OCI-LY7 (cell line): ENCODE measurements around the gene KLHL28. TPM values are rescaled to one million over a fixed set of nuclear protein-coding genes. Genes with fewer than 3 reads are reported as not detected.

ENCODE experiments used
- BruUV-seq: library from RNA; stranded (reverse); fragments of 400-500 nt; replicated peaks from 2 replicates; lab custom pipeline; 2021; lab: Mats Ljungman, UMichigan
- CTCF ChIA-PET: fragments of 300-600 bp; sonication (Branson Sonifier 250); formaldehyde crosslinking; loops from one replicate; lab custom pipeline; 2022; ENCODE audit warnings: antibody characterized with exemption; ENCODE audit not compliant: unreplicated experiment; lab: Charles Lee
- POLR2A ChIA-PET: fragments of 300-600 bp; sonication (Branson Sonifier 250); formaldehyde crosslinking; loops from one replicate; lab custom pipeline; 2022; ENCODE audit warnings: antibody characterized with exemption; lab: Charles Lee
- DNase-seq: peaks from one replicate; pipeline ENCODE4 v3.0.0-alpha.2; 2015; ENCODE audit warnings: low spot score
- H2AFZ ChIP-seq: fragments of 200-600 bp; sonication (generic), shearing (Covaris generic); 2 replicates; pipeline ENCODE4 v1.6.1; 2014; ENCODE audit warnings: mild to moderate bottlenecking, antibody characterized with exemption, low read length, moderate library complexity
- H3K27ac ChIP-seq: fragments of 200-600 bp; sonication (generic); 2 replicates; pipeline ENCODE4 v1.5.1; 2014; ENCODE audit warnings: mixed run types, low read depth, mild to moderate bottlenecking, moderate library complexity, low read length, inconsistent platforms; ENCODE audit not compliant: poor library complexity, severe bottlenecking
- H3K36me3 ChIP-seq: fragments of 200-600 bp; sonication (generic); 2 replicates; pipeline ENCODE4 v1.6.1; 2014; ENCODE audit warnings: mild to moderate bottlenecking, antibody characterized with exemption, low read length, moderate library complexity, mixed read lengths; ENCODE audit not compliant: insufficient read depth
- H3K4me1 ChIP-seq: fragments of 200-600 bp; sonication (generic); 2 replicates; pipeline ENCODE4 v1.5.1; 2014; ENCODE audit warnings: mild to moderate bottlenecking, low read length; ENCODE audit not compliant: insufficient read depth, poor library complexity, severe bottlenecking
- H3K4me2 ChIP-seq: fragments of 200-600 bp; sonication (generic); 2 replicates; pipeline ENCODE4 v1.6.1; 2014; ENCODE audit warnings: mild to moderate bottlenecking, low read length
- H3K4me3 ChIP-seq: fragments of 200-600 bp; sonication (generic); 2 replicates; pipeline ENCODE4 v1.5.1; 2014; ENCODE audit warnings: mild to moderate bottlenecking, low read depth, low read length; ENCODE audit not compliant: poor library complexity, severe bottlenecking
- H3K79me2 ChIP-seq: fragments of 200-600 bp; sonication (generic); 2 replicates; pipeline ENCODE4 v1.6.1; 2016; ENCODE audit warnings: low read depth, mild to moderate bottlenecking, low read length, moderate library complexity, mixed read lengths; ENCODE audit not compliant: insufficient read depth
- H3K9me2 ChIP-seq: fragments of 200-600 bp; sonication (generic); 2 replicates; pipeline ENCODE4 v1.6.1; 2016; ENCODE audit warnings: mild to moderate bottlenecking, low read length, mixed read lengths; ENCODE audit not compliant: insufficient read depth
- H3K9me3 ChIP-seq: fragments of 200-600 bp; sonication (generic); 2 replicates; pipeline ENCODE4 v1.6.1; 2014; ENCODE audit warnings: mild to moderate bottlenecking, mixed run types, low read length, mixed read lengths
- H4K20me1 ChIP-seq: fragments of 200-600 bp; sonication (generic); 2 replicates; pipeline ENCODE4 v1.6.1; 2014; ENCODE audit warnings: mild to moderate bottlenecking, antibody characterized with exemption, low read length, moderate library complexity, mixed read lengths; ENCODE audit not compliant: insufficient read depth
- CTCF ChIP-seq: fragments of 200-600 bp; sonication (generic); conservative IDR thresholded peaks from 2 replicates; pipeline ENCODE4 v1.5.1; 2014; ENCODE audit warnings: mild to moderate bottlenecking, antibody characterized with exemption, low read length, moderate library complexity, mixed read lengths
- EZH2phosphoT487 ChIP-seq: fragments of 200-600 bp; sonication (generic); IDR thresholded peaks from 2 replicates; pipeline ENCODE4 v1.6.1; 2018; ENCODE audit warnings: low read depth, borderline replicate concordance, mild to moderate bottlenecking, mixed run types, antibody characterized with exemption, low read length, moderate library complexity, mixed read lengths
- intact Hi-C: fragments of 100-400 bp; cut with micrococcal nuclease; formaldehyde crosslinking; loops from one replicate; pipeline ENCODE4 v1.10.0; 2022; ENCODE audit not compliant: unreplicated experiment
- total RNA-seq, 2 experiments: library from RNA; depleted of rRNA in 1 of 2; stranded (reverse); fragments of >200 nt in 1 of 2; shearing (Covaris generic) in 1 of 2; gene quantifications; 2 replicates each; pipeline ENCODE4 v1.2.3, GENCODE V29; 2014 to 2022

KLHL28 gene
- total RNA-seq, 2 experiments from 2014 or later, result 10.6 to 11.9 TPM

- intact Hi-C loops, result no loop called here
- H3K79me2 ChIP-seq, result no peaks in the 10 kb centered on the region; the same call in 1 of the 2 replicates
- H3K36me3 ChIP-seq, result peaks cover 58% of the 10 kb centered on the region
Measured at GRCh38 chr14:44945264-44945663, 16.5 kb downstream of the KLHL28 start.

GRCh38 chr14:44944107-44944506 is 17.6 kb downstream of the KLHL28 start:
- H3K4me2 ChIP-seq, result no peak overlapping the region
- BruUV-seq, result no TSS peak
- TF ChIP-seq EZH2phosphoT487 (no peak), CTCF (no peak)
- no peaks in the 10 kb centered on the region for H4K20me1 ChIP-seq
- H3K36me3 ChIP-seq, result peaks cover 70% of the 10 kb centered on the region
- intact Hi-C loops, result no loop called here
- H3K9me3 ChIP-seq, result no peaks in the 10 kb centered on the region
- no peak overlapping the region for H2AFZ ChIP-seq
- ChIA-PET CTCF (no interaction called here), POLR2A (interaction anchor here (0.7 to 1.5 kb wide), 2 partner anchors 14 to 83 kb away, joined by 3 read pairs; no protein-coding TSS in a partner anchor)
- H3K4me3 ChIP-seq, result no peak overlapping the region
- DNase-seq, result no peak
- H3K79me2 ChIP-seq, result no peaks in the 10 kb centered on the region; the same call in 1 of the 2 replicates
- H3K4me1 ChIP-seq, result no peaks in the 10 kb centered on the region
- H3K27ac ChIP-seq, result no peak overlapping the region
- no peaks in the 10 kb centered on the region for H3K9me2 ChIP-seq

More at GRCh38 chr14:44945264-44945663, 16.5 kb downstream of the KLHL28 start:
- CTCF ChIA-PET, result no interaction called here
- Histone ChIP-seq H3K4me1 (no peaks in the 10 kb centered on the region), H3K9me2 (no peaks in the 10 kb centered on the region), H3K4me2 (no peak overlapping the region), H3K4me3 (no peak overlapping the region), H3K27ac (no peak overlapping the region), H4K20me1 (no peaks in the 10 kb centered on the region), H3K9me3 (no peaks in the 10 kb centered on the region), H2AFZ (no peak overlapping the region)
- BruUV-seq, result no TSS peak
- TF ChIP-seq CTCF (no peak), EZH2phosphoT487 (no peak)
- DNase-seq, result no peak
- POLR2A ChIA-PET, result no interaction called here

- no peak for DNase-seq
- H3K79me2 ChIP-seq, result no peaks in the 10 kb centered on the region; the same call in 1 of the 2 replicates
- no peak overlapping the region for H2AFZ ChIP-seq
- H3K9me3 ChIP-seq, result no peaks in the 10 kb centered on the region
- H3K36me3 ChIP-seq, result peaks cover 80% of the 10 kb centered on the region
- ChIA-PET POLR2A (interaction anchor here (1.5 kb wide), 1 partner anchor 16 kb away, joined by 3 read pairs; no protein-coding TSS in a partner anchor), CTCF (no interaction called here)
- TF ChIP-seq EZH2phosphoT487 (no peak), CTCF (no peak)
- no peaks in the 10 kb centered on the region for H3K4me1 ChIP-seq
- no peak overlapping the region for H3K27ac ChIP-seq
- no peaks in the 10 kb centered on the region for H3K9me2 ChIP-seq
- no TSS peak for BruUV-seq
- no peak overlapping the region for H3K4me2 ChIP-seq
- no peak overlapping the region for H3K4me3 ChIP-seq
- intact Hi-C loops, result no loop called here
- H4K20me1 ChIP-seq, result no peaks in the 10 kb centered on the region
Measured at GRCh38 chr14:44942436-44942835, 19.3 kb downstream of the KLHL28 start.
